ENCODE data around the gene ILKAP.

ILKAP gene, protein sequence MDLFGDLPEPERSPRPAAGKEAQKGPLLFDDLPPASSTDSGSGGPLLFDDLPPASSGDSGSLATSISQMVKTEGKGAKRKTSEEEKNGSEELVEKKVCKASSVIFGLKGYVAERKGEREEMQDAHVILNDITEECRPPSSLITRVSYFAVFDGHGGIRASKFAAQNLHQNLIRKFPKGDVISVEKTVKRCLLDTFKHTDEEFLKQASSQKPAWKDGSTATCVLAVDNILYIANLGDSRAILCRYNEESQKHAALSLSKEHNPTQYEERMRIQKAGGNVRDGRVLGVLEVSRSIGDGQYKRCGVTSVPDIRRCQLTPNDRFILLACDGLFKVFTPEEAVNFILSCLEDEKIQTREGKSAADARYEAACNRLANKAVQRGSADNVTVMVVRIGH

DNA sequence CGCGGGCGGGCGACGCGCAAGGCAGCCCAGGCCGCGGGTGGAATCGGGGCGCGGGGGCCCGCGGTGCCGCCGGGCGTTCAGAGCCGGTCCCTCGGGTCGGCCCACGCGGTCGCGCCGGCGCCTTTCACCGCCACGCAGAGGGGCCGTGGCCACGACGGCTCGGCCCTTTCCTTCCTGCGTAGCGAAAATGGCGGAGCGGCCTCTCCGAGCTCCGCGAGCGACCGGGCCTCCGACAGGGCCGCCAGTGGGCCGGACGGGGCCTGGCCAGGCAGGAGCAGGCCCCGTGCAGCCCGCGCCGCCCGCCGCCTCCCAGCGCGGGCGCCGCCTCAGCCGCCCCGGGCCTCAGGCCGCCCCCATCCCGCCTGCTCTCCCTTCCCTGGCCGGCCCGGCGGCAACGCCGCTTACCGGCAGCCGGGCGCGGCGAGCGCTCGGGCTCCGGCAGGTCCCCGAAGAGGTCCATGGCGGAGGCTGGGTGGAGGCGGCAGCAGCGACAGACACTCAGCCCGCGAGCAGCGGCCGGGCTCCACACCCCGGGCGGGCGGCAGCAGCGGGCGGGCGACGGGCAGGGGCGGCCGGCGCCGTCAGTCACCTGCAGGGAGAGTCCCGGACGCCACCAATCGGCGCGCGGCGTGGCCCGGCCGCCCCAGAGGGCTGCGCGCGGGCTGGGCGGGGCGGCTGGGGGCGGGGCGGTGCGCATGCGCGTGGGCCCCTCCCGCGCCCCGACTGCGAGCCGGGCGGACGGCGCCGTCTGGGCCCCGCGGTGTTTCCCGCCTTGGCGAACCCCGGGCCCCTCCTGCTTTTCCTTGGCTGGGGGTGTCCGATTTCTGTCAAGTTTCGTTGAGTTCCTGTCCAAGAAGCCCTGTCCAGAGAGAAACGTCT, at the start of gene ILKAP:
Gene ILKAP, minus strand, starts transcription at position 602 of the 879 bp plus-strand sequence. Its CDS starts 142 bp downstream, at position 460.
- H3K9me3 ChIP-seq (ENCODE audit: control insufficient read depth in 5 of 5, low read length in 5 of 5): no peaks in the 10 kb centered on the region
- peaks cover 3 to 38% (median 29%) of the 10 kb centered on the region in 5 donors for H3K4me1 ChIP-seq (ENCODE audit: control insufficient read depth in 5 of 5, insufficient read depth in 5 of 5, low read length in 5 of 5)
- H3K27me3 ChIP-seq (ENCODE audit: control insufficient read depth in 5 of 5, insufficient read depth in 4 of 5, low read length in 5 of 5): no peaks in the 10 kb centered on the region
- peaks cover 0 to 2% (median 0%) of the 10 kb centered on the region in 5 donors for H3K36me3 ChIP-seq (ENCODE audit: control insufficient read depth in 5 of 5, insufficient read depth in 5 of 5, low read length in 5 of 5)
- H3K4me3 ChIP-seq (ENCODE audit: low read depth in 1 of 5, low read length in 5 of 5): peak within 1 kb of the TSS; percentile 73 to 83 (median 79)
- peak within 1 kb of the TSS; percentile 60 to 96 (median 89) for H3K9ac ChIP-seq (ENCODE audit: low read length in 5 of 5)
- peak within 1 kb of the TSS; percentile 74 for H3K27ac ChIP-seq (ENCODE audit: low read depth, low read length)

DNA sequence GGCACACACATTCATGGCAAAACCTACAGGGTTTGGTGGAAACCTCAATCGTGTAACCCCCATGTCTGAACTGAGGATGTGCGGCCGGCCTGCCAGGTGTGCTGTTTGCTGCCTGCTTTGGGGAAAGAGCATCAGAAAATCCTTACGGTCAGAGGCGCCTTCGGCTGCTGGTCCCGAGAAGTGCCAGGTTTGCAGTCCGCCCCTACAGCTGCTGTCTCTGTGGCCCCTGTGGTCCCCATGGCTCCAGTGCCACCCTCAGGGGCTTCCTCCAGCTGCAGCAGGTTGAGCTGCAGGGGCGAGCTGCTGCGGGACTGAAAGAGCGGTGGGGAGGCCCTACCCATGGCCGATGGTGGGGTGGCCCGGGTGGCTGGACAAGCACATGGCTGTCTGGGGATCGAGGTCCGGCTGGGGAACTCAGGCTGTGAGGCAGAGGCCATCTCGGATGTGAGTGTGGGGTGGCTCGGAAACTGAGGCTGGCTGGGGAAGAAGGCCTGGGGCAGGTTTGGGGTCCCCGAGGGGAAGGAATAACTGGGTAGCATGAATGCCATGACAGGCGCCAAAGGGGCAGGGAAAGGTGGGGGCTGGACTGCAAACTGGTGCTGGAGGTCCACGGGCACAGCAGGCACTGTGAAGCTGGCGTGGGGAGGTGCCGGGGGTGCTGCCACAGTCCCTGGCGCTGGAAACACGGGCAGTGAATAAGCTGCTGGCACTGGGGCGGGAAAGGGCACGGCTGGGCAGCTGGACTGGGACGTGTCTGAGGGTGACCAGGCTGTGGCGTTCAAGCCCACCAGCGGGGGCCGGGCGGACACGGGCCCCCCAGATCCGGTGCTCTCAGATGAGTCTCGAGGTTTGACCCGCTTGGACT, 49.5 kb upstream of the ILKAP start:
- Histone ChIP-seq H3K36me3 (ENCODE audit: control insufficient read depth in 5 of 5, insufficient read depth in 5 of 5, low read length in 5 of 5) (peaks cover 6 to 89% (median 79%) of the 10 kb centered on the region in 5 donors), H3K4me3 (ENCODE audit: low read depth in 1 of 5, low read length in 5 of 5) (no peak overlapping the region), H3K4me1 (ENCODE audit: control insufficient read depth in 5 of 5, insufficient read depth in 5 of 5, low read length in 5 of 5) (peaks cover 0 to 3% (median 0%) of the 10 kb centered on the region in 5 donors), H3K9ac (ENCODE audit: low read length in 5 of 5) (no peak overlapping the region), H3K27me3 (ENCODE audit: control insufficient read depth in 5 of 5, insufficient read depth in 4 of 5, low read length in 5 of 5) (no peaks in the 10 kb centered on the region), H3K27ac (ENCODE audit: low read depth, low read length) (no peak overlapping the region), H3K9me3 (ENCODE audit: control insufficient read depth in 5 of 5, low read length in 5 of 5) (no peaks in the 10 kb centered on the region)

DNA sequence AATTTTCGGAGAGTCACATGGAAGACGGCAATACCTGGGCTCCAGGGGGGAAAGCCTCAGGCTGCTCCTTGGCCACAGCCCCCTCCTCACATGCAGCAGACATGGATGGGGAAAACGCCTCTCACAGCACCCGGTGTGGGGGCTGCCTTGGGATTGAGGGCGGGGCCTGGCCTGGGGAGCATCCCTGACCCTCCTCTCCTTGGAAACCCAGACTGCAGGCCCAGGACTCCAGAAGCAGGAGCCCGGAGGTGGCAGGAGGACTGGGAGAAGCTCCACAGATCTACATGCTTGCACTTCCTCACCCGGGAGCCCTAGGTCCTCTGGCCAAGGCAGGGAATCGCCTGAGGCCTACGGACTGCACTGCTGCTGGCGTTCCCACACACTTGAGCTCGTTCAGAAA, 48.5 kb upstream of the ILKAP start:
- peaks cover 7 to 92% (median 82%) of the 10 kb centered on the region in 5 donors for H3K36me3 ChIP-seq (ENCODE audit: control insufficient read depth in 5 of 5, insufficient read depth in 5 of 5, low read length in 5 of 5)
- no peak overlapping the region for H3K9ac ChIP-seq (ENCODE audit: low read length in 5 of 5)
- peaks cover 0 to 5% (median 0%) of the 10 kb centered on the region in 5 donors for H3K4me1 ChIP-seq (ENCODE audit: control insufficient read depth in 5 of 5, insufficient read depth in 5 of 5, low read length in 5 of 5)
- H3K27me3 ChIP-seq (ENCODE audit: control insufficient read depth in 5 of 5, insufficient read depth in 4 of 5, low read length in 5 of 5): no peaks in the 10 kb centered on the region
- no peak overlapping the region for H3K4me3 ChIP-seq (ENCODE audit: low read depth in 1 of 5, low read length in 5 of 5)
- no peaks in the 10 kb centered on the region for H3K9me3 ChIP-seq (ENCODE audit: control insufficient read depth in 5 of 5, low read length in 5 of 5)
- no peak overlapping the region for H3K27ac ChIP-seq (ENCODE audit: low read depth, low read length)

DNA sequence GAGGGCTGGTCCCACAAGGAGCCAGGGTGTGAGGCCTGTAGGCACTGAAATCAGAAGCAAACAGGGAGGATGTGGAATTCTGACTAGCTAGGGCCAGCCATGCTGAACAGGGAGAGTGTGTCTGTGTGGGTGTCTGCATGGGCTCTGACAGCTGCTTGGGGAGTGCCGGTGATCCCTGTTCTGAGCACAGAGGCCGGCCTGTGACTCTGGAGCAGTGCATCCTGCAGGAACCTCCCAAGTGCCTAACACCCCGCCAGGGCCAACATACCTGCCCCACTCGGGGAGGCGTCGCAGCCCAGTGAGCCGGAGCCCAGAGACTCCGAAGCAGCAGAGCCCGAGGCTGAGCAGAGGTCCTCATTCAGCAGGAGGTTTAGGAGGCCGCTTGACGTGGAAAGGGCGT, 47.8 kb upstream of the ILKAP start:
- no peak overlapping the region for H3K4me3 ChIP-seq (ENCODE audit: low read depth in 1 of 5, low read length in 5 of 5)
- H3K9me3 ChIP-seq (ENCODE audit: control insufficient read depth in 5 of 5, low read length in 5 of 5): no peaks in the 10 kb centered on the region
- H3K4me1 ChIP-seq (ENCODE audit: control insufficient read depth in 5 of 5, insufficient read depth in 5 of 5, low read length in 5 of 5): peaks cover 0 to 5% (median 0%) of the 10 kb centered on the region in 5 donors
- H3K36me3 ChIP-seq (ENCODE audit: control insufficient read depth in 5 of 5, insufficient read depth in 5 of 5, low read length in 5 of 5): peaks cover 9 to 88% (median 78%) of the 10 kb centered on the region in 5 donors
- H3K27ac ChIP-seq (ENCODE audit: low read depth, low read length): no peak overlapping the region
- no peak overlapping the region for H3K9ac ChIP-seq (ENCODE audit: low read length in 5 of 5)
- no peaks in the 10 kb centered on the region for H3K27me3 ChIP-seq (ENCODE audit: control insufficient read depth in 5 of 5, insufficient read depth in 4 of 5, low read length in 5 of 5)

DNA sequence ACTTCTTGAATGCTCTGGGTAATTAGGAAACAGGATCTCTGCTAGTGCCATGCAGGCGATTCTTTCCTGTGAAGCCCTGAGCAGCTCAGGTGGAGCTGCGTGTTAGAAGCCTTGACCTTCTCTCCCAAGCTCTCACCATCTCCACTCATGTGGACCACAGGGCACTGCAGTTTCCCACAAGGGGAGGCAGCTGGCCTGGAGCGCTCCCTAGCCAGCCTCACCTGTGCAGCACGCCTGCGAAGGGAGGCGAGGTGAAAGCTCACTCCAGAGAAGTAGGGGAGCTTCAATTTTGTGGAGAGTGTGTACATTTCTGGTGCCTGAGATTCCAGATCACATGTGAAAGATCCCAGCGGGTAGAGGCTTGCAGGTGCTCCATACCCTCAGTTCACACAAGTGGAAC, 47.4 kb upstream of the ILKAP start:
- peaks cover 9 to 88% (median 77%) of the 10 kb centered on the region in 5 donors for H3K36me3 ChIP-seq (ENCODE audit: control insufficient read depth in 5 of 5, insufficient read depth in 5 of 5, low read length in 5 of 5)
- no peaks in the 10 kb centered on the region for H3K9me3 ChIP-seq (ENCODE audit: control insufficient read depth in 5 of 5, low read length in 5 of 5)
- no peak overlapping the region for H3K4me3 ChIP-seq (ENCODE audit: low read depth in 1 of 5, low read length in 5 of 5)
- H3K4me1 ChIP-seq (ENCODE audit: control insufficient read depth in 5 of 5, insufficient read depth in 5 of 5, low read length in 5 of 5): peaks cover 0 to 5% (median 0%) of the 10 kb centered on the region in 5 donors
- H3K27ac ChIP-seq (ENCODE audit: low read depth, low read length): no peak overlapping the region
- H3K27me3 ChIP-seq (ENCODE audit: control insufficient read depth in 5 of 5, insufficient read depth in 4 of 5, low read length in 5 of 5): no peaks in the 10 kb centered on the region
- no peak overlapping the region for H3K9ac ChIP-seq (ENCODE audit: low read length in 5 of 5)

DNA sequence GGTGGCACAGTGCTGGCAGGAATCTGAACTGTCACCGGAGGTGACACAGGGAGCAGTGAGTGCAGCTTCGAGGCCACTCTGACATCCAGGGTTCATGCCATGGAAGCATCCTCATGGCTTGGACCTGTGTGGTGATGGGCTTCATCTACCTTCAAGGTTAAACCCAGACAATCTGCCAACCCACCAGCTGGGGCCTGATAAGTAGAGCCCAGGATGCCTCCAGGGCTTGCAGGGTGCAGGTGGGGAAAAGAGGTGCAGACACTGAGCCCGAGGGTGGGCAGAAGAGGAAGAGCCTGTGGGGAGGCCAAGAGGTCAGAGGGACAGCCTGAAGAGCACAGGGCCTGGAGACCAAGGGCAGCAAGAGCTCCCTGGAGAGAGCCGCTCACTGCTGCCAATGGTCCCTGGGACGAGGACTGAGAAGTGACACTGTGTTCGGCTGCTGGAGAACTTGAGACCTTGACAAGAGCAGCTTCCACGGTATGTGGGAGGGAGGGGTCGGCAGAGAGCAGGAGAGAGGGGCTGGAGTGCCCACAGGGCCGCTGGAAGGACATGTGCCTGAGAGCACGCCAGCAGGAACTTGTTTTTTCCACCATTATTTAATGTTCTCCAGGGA, 44.5 kb upstream of the ILKAP start:
- Histone ChIP-seq H3K27me3 (ENCODE audit: control insufficient read depth in 5 of 5, insufficient read depth in 4 of 5, low read length in 5 of 5) (no peaks in the 10 kb centered on the region), H3K36me3 (ENCODE audit: control insufficient read depth in 5 of 5, insufficient read depth in 5 of 5, low read length in 5 of 5) (peaks cover 7 to 73% (median 62%) of the 10 kb centered on the region in 5 donors), H3K27ac (ENCODE audit: low read depth, low read length) (no peak overlapping the region)

DNA sequence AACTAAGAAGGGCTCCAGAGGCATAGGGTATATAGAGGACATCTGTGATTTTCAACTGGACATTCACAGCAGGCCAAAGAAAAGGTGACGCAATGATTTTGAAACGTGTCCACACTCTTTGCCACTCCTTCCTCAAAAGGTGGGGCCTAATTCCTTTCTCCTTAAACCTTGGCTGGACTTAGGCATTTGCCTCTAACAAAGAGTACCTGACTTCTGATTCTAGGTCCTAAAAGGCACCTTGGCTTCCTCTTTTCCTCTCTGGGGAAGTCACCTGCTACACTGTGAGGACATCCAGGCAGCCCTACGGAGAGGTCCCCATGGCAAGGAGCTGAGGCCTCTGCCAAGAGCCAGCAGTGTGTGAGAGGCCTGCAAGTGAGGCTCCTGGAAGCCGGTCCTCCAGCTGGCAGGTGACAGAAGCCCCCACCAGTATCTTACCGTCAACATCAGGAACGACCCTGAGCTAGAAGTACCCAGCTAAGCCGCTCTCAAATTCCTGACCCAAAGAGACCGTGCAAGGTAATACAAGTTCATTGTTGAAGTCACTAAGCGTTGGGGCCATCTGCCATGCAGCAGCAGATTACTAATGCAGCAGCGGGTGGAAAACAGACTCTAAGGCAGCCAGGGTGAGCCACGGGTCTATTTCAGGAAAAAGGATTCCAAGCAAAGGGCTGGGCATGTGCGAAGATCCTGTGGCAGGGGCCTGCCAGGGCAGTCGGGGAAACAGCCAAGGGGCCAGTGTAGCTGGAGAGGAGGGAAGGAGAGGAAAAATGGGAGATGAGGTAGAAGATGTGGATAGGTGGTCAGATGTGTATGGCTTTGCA, 43.7 kb upstream of the ILKAP start:
- Histone ChIP-seq H3K27me3 (ENCODE audit: control insufficient read depth in 5 of 5, insufficient read depth in 4 of 5, low read length in 5 of 5) (no peaks in the 10 kb centered on the region), H3K4me3 (ENCODE audit: low read depth in 1 of 5, low read length in 5 of 5) (no peak overlapping the region), H3K36me3 (ENCODE audit: control insufficient read depth in 5 of 5, insufficient read depth in 5 of 5, low read length in 5 of 5) (peaks cover 7 to 66% (median 55%) of the 10 kb centered on the region in 5 donors), H3K4me1 (ENCODE audit: control insufficient read depth in 5 of 5, insufficient read depth in 5 of 5, low read length in 5 of 5) (peaks cover 8 to 19% (median 14%) of the 10 kb centered on the region in 5 donors), H3K9ac (ENCODE audit: low read length in 5 of 5) (no peak overlapping the region), H3K27ac (ENCODE audit: low read depth, low read length) (no peak overlapping the region), H3K9me3 (ENCODE audit: control insufficient read depth in 5 of 5, low read length in 5 of 5) (peaks cover 0 to 3% (median 0%) of the 10 kb centered on the region in 5 donors)

More for the DNA sequence above, 44.5 kb upstream of the ILKAP start:
- Histone ChIP-seq H3K9me3 (ENCODE audit: control insufficient read depth in 5 of 5, low read length in 5 of 5) (no peaks in the 10 kb centered on the region), H3K4me3 (ENCODE audit: low read depth in 1 of 5, low read length in 5 of 5) (no peak overlapping the region), H3K9ac (ENCODE audit: low read length in 5 of 5) (no peak overlapping the region), H3K4me1 (ENCODE audit: control insufficient read depth in 5 of 5, insufficient read depth in 5 of 5, low read length in 5 of 5) (peaks cover 2 to 12% (median 7%) of the 10 kb centered on the region in 5 donors)

DNA sequence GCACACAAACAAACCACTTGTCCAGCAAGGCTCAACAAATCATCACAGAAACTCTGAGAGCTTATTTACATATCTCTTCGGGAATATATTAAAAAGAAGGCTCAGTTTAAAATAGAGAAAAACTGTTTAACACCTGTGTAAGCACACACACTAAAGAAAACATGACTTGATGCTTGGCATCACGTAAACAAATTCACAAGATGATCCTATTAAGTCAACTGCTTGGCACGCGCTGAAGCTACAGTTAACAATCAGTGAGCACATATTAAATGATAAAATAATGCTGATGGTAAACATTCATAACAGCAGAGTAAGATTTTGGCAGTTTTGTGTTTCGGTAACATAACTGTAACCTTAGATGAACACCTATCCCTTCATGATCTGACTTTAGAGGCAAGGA, 40.7 kb upstream of the ILKAP start:
- Histone ChIP-seq H3K9ac (ENCODE audit: low read length in 5 of 5) (no peak overlapping the region), H3K27ac (ENCODE audit: low read depth, low read length) (no peak overlapping the region), H3K4me1 (ENCODE audit: control insufficient read depth in 5 of 5, insufficient read depth in 5 of 5, low read length in 5 of 5) (peaks cover 8 to 36% (median 19%) of the 10 kb centered on the region in 5 donors), H3K4me3 (ENCODE audit: low read depth in 1 of 5, low read length in 5 of 5) (no peak overlapping the region), H3K9me3 (ENCODE audit: control insufficient read depth in 5 of 5, low read length in 5 of 5) (peaks cover 0 to 3% (median 0%) of the 10 kb centered on the region in 5 donors), H3K27me3 (ENCODE audit: control insufficient read depth in 5 of 5, insufficient read depth in 4 of 5, low read length in 5 of 5) (peaks cover 0 to 7% (median 0%) of the 10 kb centered on the region in 5 donors), H3K36me3 (ENCODE audit: control insufficient read depth in 5 of 5, insufficient read depth in 5 of 5, low read length in 5 of 5) (peaks cover 7 to 37% (median 30%) of the 10 kb centered on the region in 5 donors)
